GM12878 (cell line): ENCODE measurements around the gene SYCP2. TPM values are rescaled to one million over a fixed set of nuclear protein-coding genes. Genes with fewer than 3 reads are reported as not detected.

Source experiments
- ATAC-seq: fragments of 200-7000 bp; cut with Tn5 transposase; 3 replicates; pipeline ENCODE4 v1.9.1; 2020; ENCODE audit warnings: mild to moderate bottlenecking, moderate library complexity
- BruUV-seq: library from RNA; stranded (reverse); fragments of 400-500 nt; replicated peaks from 2 replicates; lab custom pipeline; 2021; lab: Mats Ljungman, UMichigan
- CTCF ChIA-PET: fragments of 300-600 bp; sonication (Branson Sonifier 250); formaldehyde crosslinking; extraction: SDS; loops from one replicate; lab custom pipeline; 2021; ENCODE audit warnings: inconsistent platforms; lab: Yijun Ruan, JAX
- POLR2A ChIA-PET: fragments of 350-600 bp; formaldehyde crosslinking; extraction: SDS; loops from one replicate; lab custom pipeline; 2021; ENCODE audit warnings: inconsistent platforms; lab: Charles Lee
- RAD21 ChIA-PET: fragments of 300-600 bp; sonication (Branson Sonifier 250); formaldehyde crosslinking; loops from one replicate; lab custom pipeline; 2023; ENCODE audit warnings: antibody characterized with exemption; ENCODE audit not compliant: unreplicated experiment; lab: Charles Lee
- SMC1A ChIA-PET: fragments of 300-600 bp; sonication (Branson Sonifier 250); formaldehyde crosslinking; loops from one replicate; lab custom pipeline; 2023; ENCODE audit not compliant: unreplicated experiment, uncharacterized antibody; lab: Charles Lee
- DNase-seq: peaks from one replicate; pipeline ENCODE4 v3.0.0-alpha.2; 2011; ENCODE audit warnings: low read depth, low spot score
- FAIRE-seq: peaks from 3 replicates; lab custom pipeline; 2011; peaks lifted over from hg19 to GRCh38; lab: Jason Lieb, UNC
- H2AFZ ChIP-seq: 2 replicates; pipeline ENCODE4 v1.6.0; 2011; ENCODE audit warnings: low read depth, low read length, control low read depth; ENCODE audit not compliant: control insufficient read depth
- H3K27ac ChIP-seq: 2 replicates; pipeline ENCODE4 v1.5.1; 2011; ENCODE audit warnings: control low read depth; ENCODE audit not compliant: control insufficient read depth, insufficient read depth
- H3K27me3 ChIP-seq, 2 experiments: replicated peaks in 1 of 2; 2 replicates each; pipeline versions ENCODE4 v1.6.0 to v1.6.1; 2011; ENCODE audit warnings: low read length in 1 of 2; ENCODE audit not compliant: control insufficient read depth in 2 of 2, insufficient read depth in 2 of 2
- H3K36me3 ChIP-seq, 2 experiments: 2 replicates each; pipeline ENCODE4 v1.5.1; 2011; ENCODE audit warnings: low read length in 1 of 2; ENCODE audit not compliant: control insufficient read depth in 2 of 2, insufficient read depth in 2 of 2
- H3K4me1 ChIP-seq: 2 replicates; pipeline ENCODE4 v1.6.1; 2011; ENCODE audit warnings: mild to moderate bottlenecking, low read length, moderate library complexity, mixed read lengths; ENCODE audit not compliant: control insufficient read depth, insufficient read depth
- H3K4me2 ChIP-seq: 2 replicates; pipeline ENCODE4 v1.6.0; 2011; ENCODE audit warnings: control low read depth; ENCODE audit not compliant: control insufficient read depth, insufficient read depth
- H3K4me3 ChIP-seq: fragments of 200-600 bp; sonication (generic); 2 replicates; pipeline ENCODE4 v1.5.1; 2016
- H3K79me2 ChIP-seq: 2 replicates; pipeline ENCODE4 v1.6.0; 2011; ENCODE audit warnings: low read length; ENCODE audit not compliant: control insufficient read depth, insufficient read depth
- H3K9ac ChIP-seq: 2 replicates; pipeline ENCODE4 v1.8.0; 2011; ENCODE audit warnings: low read length, control low read depth, mixed read lengths; ENCODE audit not compliant: control insufficient read depth, insufficient read depth
- H3K9me3 ChIP-seq: replicated peaks from 3 replicates; pipeline ENCODE4 v1.5.1; 2011; ENCODE audit warnings: mild to moderate bottlenecking, low read length; ENCODE audit not compliant: control insufficient read depth, insufficient read depth
- H4K20me1 ChIP-seq: 2 replicates; pipeline ENCODE4 v1.6.0; 2011; ENCODE audit not compliant: control insufficient read depth, insufficient read depth
- BHLHE40 ChIP-seq, 2 experiments: fragments of 450-650 bp in 1 of 2; IDR thresholded peaks; 2 replicates each; pipeline ENCODE4 v1.6.1; 2011 to 2017; ENCODE audit warnings: low read depth in 2 of 2, borderline replicate concordance in 1 of 2, improper control_type of control experiment in 1 of 2, low read length in 1 of 2, mild to moderate bottlenecking in 1 of 2
- CHD2 ChIP-seq: IDR thresholded peaks from 2 replicates; pipeline ENCODE4 v1.6.1; 2011; ENCODE audit warnings: low read depth, low read length, improper control_type of control experiment, borderline replicate concordance
- IKZF2 ChIP-seq, 2 experiments: fragments of 450-650 bp; IDR thresholded peaks; 2 replicates each; pipeline ENCODE4 v1.6.1; 2017; ENCODE audit warnings: mild to moderate bottlenecking in 2 of 2, moderate library complexity in 2 of 2
- RUNX3 ChIP-seq: IDR thresholded peaks from 2 replicates; pipeline ENCODE4 v1.6.1; 2012; ENCODE audit warnings: low read length, inconsistent platforms
- WGBS: methylation state at CpG from one replicate; pipeline ENCODE4 v1.1.6; 2016; ENCODE audit warnings: low lambda C conversion rate; ENCODE audit not compliant: insufficient replicate concordance, insufficient coverage; ENCODE audit errors: missing lambda C conversion rate; 5-methylcytosine and 5-hydroxymethylcytosine counted together
- in situ Hi-C: fragments of 300-500 bp; cut with MboI; formaldehyde crosslinking; loops from 9 replicates; pipeline ENCODE4 v1.14.3; 2018; ENCODE audit warnings: mixed read lengths
- intact Hi-C: fragments of 100-400 bp; cut with micrococcal nuclease; formaldehyde crosslinking; loops from one replicate; pipeline ENCODE4 v1.14.2; 2022; ENCODE audit not compliant: unreplicated experiment
- polyA plus RNA-seq, 11 experiments: library from polyadenylated mRNA; depleted of rRNA in 4 of 11; unstranded in 6 of 11; stranded (reverse) in 5 of 11; fragments of >200 nt; fragmentation: Nextera tagmentation in 4 of 11; fragmentation: Illumina TruSeq in 1 of 11; extraction: Ambion mirVana in 4 of 11; extraction: Trizol in 1 of 11; gene quantifications; 1 replicate in 1 of 11; 2 replicates in 10 of 11; pipeline versions ENCODE4 v1.2.1 to v1.2.3, GENCODE V29; 2011 to 2016; ENCODE audit warnings: inconsistent platforms in 2 of 11, missing spikeins in 2 of 11, low read depth in 1 of 11
- total RNA-seq, 4 experiments: library from RNA; depleted of rRNA in 3 of 4; stranded (reverse); fragments of >200 nt in 3 of 4; fragmentation: Illumina TruSeq in 1 of 4; extraction: Trizol in 1 of 4; gene quantifications; 2 replicates each; pipeline versions ENCODE4 v1.2.1 to v1.2.3, GENCODE V29; 2013 to 2021
- TF ChIP-seq, protein P1 (sequence below): fragments of 450-650 bp; IDR thresholded peaks from 2 replicates; pipeline ENCODE4 v1.6.1; 2018; ENCODE audit warnings: borderline replicate concordance, mild to moderate bottlenecking; ENCODE audit not compliant: partially characterized antibody

The SYCP2 gene
- total and polyA plus RNA-seq, 10 of the 15 experiments (the other 5 are each of a cell fraction or from before 2014, with no cell fraction given): 0.01 to 0.18 (median 0.09) TPM; not detected in 2

DNA sequence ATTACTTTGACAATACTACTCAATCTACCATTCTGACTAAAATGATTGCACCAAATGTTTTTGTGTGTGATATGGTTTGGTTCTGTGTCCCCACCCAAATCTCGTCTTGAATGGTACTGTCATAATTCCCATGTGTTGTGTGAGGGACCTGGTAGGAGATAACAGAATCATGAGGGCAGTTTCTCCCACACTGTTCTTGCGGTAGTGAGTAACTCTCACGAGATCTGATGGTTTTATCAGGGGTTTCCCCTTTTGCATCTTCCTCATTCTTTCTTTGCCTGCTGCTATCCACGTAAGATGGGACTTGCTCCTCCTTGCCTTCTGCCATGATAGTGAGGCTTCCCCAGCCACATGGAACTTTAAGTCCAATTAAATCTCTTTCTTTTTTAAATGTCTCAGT, 20.8 kb downstream of the SYCP2 start:
- ChIA-PET SMC1A (no interaction called here), CTCF (interaction anchor here (0.8 to 2.6 kb wide), 2 partner anchors 22 to 28 kb away, joined by 3 to 8 read pairs; partner anchors contain the start of genes FAM217B and PPP1R3D), RAD21 (interaction anchor here (1.2 kb wide), 1 partner anchor 129 kb away, joined by 3 read pairs; no protein-coding TSS in a partner anchor)
- 2% methylated on average over 4 of the region's 4 CpGs for WGBS
- no TSS peak for BruUV-seq
- H3K27me3 ChIP-seq: no peaks in the 10 kb centered on the region
- no peaks in the 10 kb centered on the region for H3K79me2 ChIP-seq
- no peak overlapping the region for H3K4me3 ChIP-seq
- no peaks in the 10 kb centered on the region for H3K36me3 ChIP-seq
- no peak overlapping the region for H3K4me2 ChIP-seq
- H4K20me1 ChIP-seq: no peaks in the 10 kb centered on the region
- TF ChIP-seq CHD2 (0 out of 2 replicates have a peak, but pooled peaks have one; percentile 25), BHLHE40 (IDR thresholded peaks at IDR 0.05; ENCODE audit: borderline replicate concordance in 1 of 2, low read depth in 2 of 2, low read length in 1 of 2) (peak in 1 of 2 experiments; percentile 51; a peak in 2 of 4 replicates), RUNX3 (0 out of 2 replicates have a peak, but pooled peaks have one; percentile 7), IKZF2 (IDR thresholded peaks at IDR 0.05) (0 out of 4 replicates have a peak, but pooled peaks of 1 of the 2 experiments have one; percentile 14)
- TF ChIP-seq, protein P1, sequence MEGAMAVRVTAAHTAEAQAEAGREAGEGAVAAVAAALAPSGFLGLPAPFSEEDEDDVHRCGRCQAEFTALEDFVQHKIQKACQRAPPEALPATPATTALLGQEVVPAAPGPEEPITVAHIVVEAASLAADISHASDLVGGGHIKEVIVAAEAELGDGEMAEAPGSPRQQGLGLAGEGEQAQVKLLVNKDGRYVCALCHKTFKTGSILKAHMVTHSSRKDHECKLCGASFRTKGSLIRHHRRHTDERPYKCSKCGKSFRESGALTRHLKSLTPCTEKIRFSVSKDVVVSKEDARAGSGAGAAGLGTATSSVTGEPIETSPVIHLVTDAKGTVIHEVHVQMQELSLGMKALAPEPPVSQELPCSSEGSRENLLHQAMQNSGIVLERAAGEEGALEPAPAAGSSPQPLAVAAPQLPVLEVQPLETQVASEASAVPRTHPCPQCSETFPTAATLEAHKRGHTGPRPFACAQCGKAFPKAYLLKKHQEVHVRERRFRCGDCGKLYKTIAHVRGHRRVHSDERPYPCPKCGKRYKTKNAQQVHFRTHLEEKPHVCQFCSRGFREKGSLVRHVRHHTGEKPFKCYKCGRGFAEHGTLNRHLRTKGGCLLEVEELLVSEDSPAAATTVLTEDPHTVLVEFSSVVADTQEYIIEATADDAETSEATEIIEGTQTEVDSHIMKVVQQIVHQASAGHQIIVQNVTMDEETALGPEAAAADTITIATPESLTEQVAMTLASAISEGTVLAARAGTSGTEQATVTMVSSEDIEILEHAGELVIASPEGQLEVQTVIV: no peak
- TF ChIP-seq, all 136 proteins: peak for 4
- Histone ChIP-seq H3K9ac (no peak overlapping the region), H3K9me3 (no peaks in the 10 kb centered on the region; the same call in 2 of the 3 replicates), H2AFZ (no peak overlapping the region), H3K4me1 (no peaks in the 10 kb centered on the region), H3K27ac (no peak overlapping the region)
- POLR2A ChIA-PET: no interaction called here
- in situ Hi-C loops (no loop called here), intact Hi-C loops (no loop called here)
- DNase-seq (no peak), ATAC-seq (no peak), FAIRE-seq (no peak)
